ENCODE results near the gene GALNT12.

DNA sequence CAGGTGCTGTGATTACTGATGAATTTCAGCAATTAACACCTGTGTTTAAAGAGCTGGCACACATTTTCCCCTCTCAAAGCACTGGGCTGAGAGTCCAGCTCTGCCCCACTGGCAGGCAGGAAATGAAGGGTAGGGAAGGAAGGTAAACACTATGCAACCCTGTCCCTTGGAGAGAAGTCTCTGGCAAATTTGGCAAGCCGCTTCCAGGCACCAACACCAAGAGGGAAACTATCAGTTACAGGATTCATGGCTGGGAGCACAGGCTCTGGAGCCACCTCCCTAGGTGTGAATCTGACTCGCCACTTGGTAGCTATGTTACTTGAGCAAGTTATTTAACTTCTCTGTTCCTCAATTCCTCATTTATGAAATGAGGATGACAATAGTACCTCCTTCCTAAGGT is 14.4 kb upstream of the GALNT12 start:
- TF ChIP-seq, protein P1, sequence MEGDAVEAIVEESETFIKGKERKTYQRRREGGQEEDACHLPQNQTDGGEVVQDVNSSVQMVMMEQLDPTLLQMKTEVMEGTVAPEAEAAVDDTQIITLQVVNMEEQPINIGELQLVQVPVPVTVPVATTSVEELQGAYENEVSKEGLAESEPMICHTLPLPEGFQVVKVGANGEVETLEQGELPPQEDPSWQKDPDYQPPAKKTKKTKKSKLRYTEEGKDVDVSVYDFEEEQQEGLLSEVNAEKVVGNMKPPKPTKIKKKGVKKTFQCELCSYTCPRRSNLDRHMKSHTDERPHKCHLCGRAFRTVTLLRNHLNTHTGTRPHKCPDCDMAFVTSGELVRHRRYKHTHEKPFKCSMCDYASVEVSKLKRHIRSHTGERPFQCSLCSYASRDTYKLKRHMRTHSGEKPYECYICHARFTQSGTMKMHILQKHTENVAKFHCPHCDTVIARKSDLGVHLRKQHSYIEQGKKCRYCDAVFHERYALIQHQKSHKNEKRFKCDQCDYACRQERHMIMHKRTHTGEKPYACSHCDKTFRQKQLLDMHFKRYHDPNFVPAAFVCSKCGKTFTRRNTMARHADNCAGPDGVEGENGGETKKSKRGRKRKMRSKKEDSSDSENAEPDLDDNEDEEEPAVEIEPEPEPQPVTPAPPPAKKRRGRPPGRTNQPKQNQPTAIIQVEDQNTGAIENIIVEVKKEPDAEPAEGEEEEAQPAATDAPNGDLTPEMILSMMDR (IDR thresholded peaks at IDR 0.05), result no peak
- no peak for TF ChIP-seq EZH2 (IDR thresholded peaks at IDR 0.05; ENCODE audit: borderline replicate concordance, insufficient read depth, low read depth, low read length, poor library complexity, severe bottlenecking)
